WTC11 (cell line): ENCODE results near the gene SAP25. TPM values are rescaled to one million over a fixed set of nuclear protein-coding genes. Genes with fewer than 3 reads are reported as not detected.

Source experiments
- ATAC-seq: fragments of 200-7000 bp; cut with Tn5 transposase; 2 replicates; pipeline ENCODE4 v1.10.0; 2021; ENCODE audit warnings: mild to moderate bottlenecking, moderate library complexity
- CTCF ChIA-PET: fragments of 300-600 bp; sonication (Branson Sonifier 250); formaldehyde crosslinking; loops from one replicate; lab custom pipeline; 2021; ENCODE audit warnings: antibody characterized with exemption; lab: Charles Lee
- POLR2A ChIA-PET: fragments of 350-600 bp; sonication (Branson Sonifier 250); formaldehyde crosslinking; loops from one replicate; lab custom pipeline; 2021; ENCODE audit warnings: antibody characterized with exemption; lab: Charles Lee
- DNase-seq: peaks from one replicate; pipeline ENCODE4 v3.0.0; 2021; ENCODE audit warnings: low spot score
- H3K27ac Mint-ChIP-seq: 2 replicates; pipeline ENCODE4 v1.8.0; 2021; ENCODE audit warnings: mixed read lengths
- H3K27me3 Mint-ChIP-seq: 2 replicates; pipeline ENCODE4 v1.8.0; 2021; ENCODE audit warnings: low read depth, mild to moderate bottlenecking, moderate library complexity, mixed read lengths
- H3K36me3 Mint-ChIP-seq: 2 replicates; pipeline ENCODE4 v1.8.0; 2021; ENCODE audit warnings: mixed read lengths
- H3K4me1 Mint-ChIP-seq: 2 replicates; pipeline ENCODE4 v1.8.0; 2022; ENCODE audit warnings: mixed read lengths
- H3K4me3 Mint-ChIP-seq: 2 replicates; pipeline ENCODE4 v1.8.0; 2021; ENCODE audit warnings: mild to moderate bottlenecking, moderate library complexity, mixed read lengths
- H3K9me3 Mint-ChIP-seq: 2 replicates; pipeline ENCODE4 v1.8.0; 2021; ENCODE audit warnings: mixed read lengths
- FOXK1 ChIP-seq: sonication (generic); formaldehyde crosslinking; IDR thresholded peaks from 2 replicates; pipeline ENCODE4 v1.8.0; 2022; ENCODE audit warnings: mild to moderate bottlenecking, moderate library complexity, missing genetic modification reagents
- FOXP1 ChIP-seq: sonication (generic); formaldehyde crosslinking; IDR thresholded peaks from 2 replicates; pipeline ENCODE4 v1.8.0; 2022; ENCODE audit warnings: missing genetic modification reagents, mild to moderate bottlenecking, moderate library complexity, borderline replicate concordance
- GABPB1 ChIP-seq: sonication (generic); formaldehyde crosslinking; IDR thresholded peaks from 2 replicates; pipeline ENCODE4 v1.8.1; 2023; ENCODE audit warnings: mild to moderate bottlenecking, missing genetic modification reagents
- GRHL2 ChIP-seq: fragments of 250-450 bp; sonication (Bioruptor Pico); IDR thresholded peaks from 2 replicates; pipeline ENCODE4 v1.8.0; 2022; ENCODE audit warnings: mild to moderate bottlenecking, moderate library complexity; ENCODE audit not compliant: insufficient replicate concordance, severe bottlenecking
- NFE2L1 ChIP-seq: sonication (generic); formaldehyde crosslinking; IDR thresholded peaks from 2 replicates; pipeline ENCODE4 v1.8.1; 2023; ENCODE audit warnings: missing genetic modification reagents
- NFYB ChIP-seq: sonication (generic); formaldehyde crosslinking; conservative IDR thresholded peaks from 2 replicates; pipeline ENCODE4 v1.8.0; 2022; ENCODE audit warnings: low read depth, missing genetic modification reagents
- NR1H2 ChIP-seq: sonication (generic); formaldehyde crosslinking; IDR thresholded peaks from 2 replicates; pipeline ENCODE4 v1.9.0; 2021; ENCODE audit warnings: mild to moderate bottlenecking, moderate library complexity, missing genetic modification reagents
- NR3C1 ChIP-seq: sonication (generic); formaldehyde crosslinking; conservative IDR thresholded peaks from 2 replicates; pipeline ENCODE4 v1.8.1; 2023; ENCODE audit warnings: low read depth, mild to moderate bottlenecking, missing genetic modification reagents
- RELA ChIP-seq: sonication (generic); formaldehyde crosslinking; IDR thresholded peaks from 2 replicates; pipeline ENCODE4 v1.8.1; 2022; ENCODE audit warnings: missing genetic modification reagents, mild to moderate bottlenecking, borderline replicate concordance
- SP1 ChIP-seq: sonication (generic); formaldehyde crosslinking; conservative IDR thresholded peaks from 2 replicates; pipeline ENCODE4 v1.8.1; 2022; ENCODE audit warnings: missing genetic modification reagents
- TEAD1 ChIP-seq: sonication (generic); formaldehyde crosslinking; IDR thresholded peaks from 2 replicates; pipeline ENCODE4 v1.8.0; 2022; ENCODE audit warnings: mild to moderate bottlenecking, missing genetic modification reagents
- ZNF121 ChIP-seq: sonication (generic); formaldehyde crosslinking; IDR thresholded peaks from 2 replicates; pipeline ENCODE4 v1.8.0; 2023; ENCODE audit warnings: missing genetic modification reagents
- ZNF317 ChIP-seq: sonication (generic); formaldehyde crosslinking; IDR thresholded peaks from 2 replicates; pipeline ENCODE4 v1.8.1; 2023; ENCODE audit warnings: low read depth, mild to moderate bottlenecking, moderate library complexity, missing genetic modification reagents, borderline replicate concordance
- ZNF416 ChIP-seq: fragments of 250-450 bp; sonication (Bioruptor Pico); IDR thresholded peaks from 2 replicates; pipeline ENCODE4 v1.9.0; 2021; ENCODE audit warnings: mild to moderate bottlenecking, inconsistent platforms
- total RNA-seq: library from RNA; stranded (reverse); gene quantifications from 3 replicates; pipeline ENCODE4 v1.2.3, GENCODE V29; 2021
- TF ChIP-seq, protein P1 (sequence below): fragments of 200-600 bp; IDR thresholded peaks from 2 replicates; pipeline ENCODE4 v1.8.0; 2022; ENCODE audit warnings: antibody characterized with exemption
- TF ChIP-seq, protein P2 (sequence below): sonication (generic); formaldehyde crosslinking; IDR thresholded peaks from 2 replicates; pipeline ENCODE4 v1.8.0; 2022; ENCODE audit warnings: missing genetic modification reagents
- TF ChIP-seq, protein P3 (sequence below): sonication (generic); formaldehyde crosslinking; IDR thresholded peaks from 2 replicates; pipeline ENCODE4 v1.8.0; 2022; ENCODE audit warnings: mild to moderate bottlenecking, missing genetic modification reagents
- TF ChIP-seq, protein P4 (sequence below): fragments of 250-450 bp; sonication (Bioruptor Pico); IDR thresholded peaks from 2 replicates; pipeline ENCODE4 v1.9.0; 2021; ENCODE audit warnings: mild to moderate bottlenecking, borderline replicate concordance

The SAP25 gene
- total RNA-seq, 1 experiment from 2014 or later: 9.3 TPM

DNA sequence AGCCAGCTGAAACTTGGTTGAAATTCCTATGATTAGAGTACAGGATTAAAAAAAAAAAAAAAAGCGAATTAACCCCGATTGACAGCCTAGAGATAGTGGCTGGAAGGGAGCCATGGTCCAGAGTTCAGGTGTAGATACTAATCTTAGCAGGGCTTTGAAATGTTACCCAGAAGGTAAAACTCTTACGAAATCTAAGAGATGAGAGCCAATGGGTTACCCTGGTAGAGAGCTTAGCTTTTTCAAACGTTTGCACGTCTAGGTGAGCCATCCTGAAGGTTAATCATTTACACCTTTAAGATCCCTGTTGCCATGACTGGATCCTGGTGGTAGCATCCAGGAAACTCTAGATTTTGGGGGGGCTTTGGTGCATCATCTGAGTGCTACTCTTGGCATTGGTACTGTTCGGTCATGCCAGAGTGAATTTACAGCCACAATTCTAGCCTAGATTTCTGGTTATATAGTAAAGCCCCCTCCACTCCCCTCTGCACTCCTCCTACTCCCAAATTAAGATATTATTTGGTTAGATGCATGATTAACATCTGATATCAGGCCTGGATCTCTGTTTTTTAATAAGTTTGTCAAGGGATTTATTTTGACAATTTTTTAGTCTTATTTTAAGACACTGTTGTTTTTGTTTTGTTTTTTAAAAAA, 33.5 kb downstream of the SAP25 start (continued):
- TF ChIP-seq, protein P1, sequence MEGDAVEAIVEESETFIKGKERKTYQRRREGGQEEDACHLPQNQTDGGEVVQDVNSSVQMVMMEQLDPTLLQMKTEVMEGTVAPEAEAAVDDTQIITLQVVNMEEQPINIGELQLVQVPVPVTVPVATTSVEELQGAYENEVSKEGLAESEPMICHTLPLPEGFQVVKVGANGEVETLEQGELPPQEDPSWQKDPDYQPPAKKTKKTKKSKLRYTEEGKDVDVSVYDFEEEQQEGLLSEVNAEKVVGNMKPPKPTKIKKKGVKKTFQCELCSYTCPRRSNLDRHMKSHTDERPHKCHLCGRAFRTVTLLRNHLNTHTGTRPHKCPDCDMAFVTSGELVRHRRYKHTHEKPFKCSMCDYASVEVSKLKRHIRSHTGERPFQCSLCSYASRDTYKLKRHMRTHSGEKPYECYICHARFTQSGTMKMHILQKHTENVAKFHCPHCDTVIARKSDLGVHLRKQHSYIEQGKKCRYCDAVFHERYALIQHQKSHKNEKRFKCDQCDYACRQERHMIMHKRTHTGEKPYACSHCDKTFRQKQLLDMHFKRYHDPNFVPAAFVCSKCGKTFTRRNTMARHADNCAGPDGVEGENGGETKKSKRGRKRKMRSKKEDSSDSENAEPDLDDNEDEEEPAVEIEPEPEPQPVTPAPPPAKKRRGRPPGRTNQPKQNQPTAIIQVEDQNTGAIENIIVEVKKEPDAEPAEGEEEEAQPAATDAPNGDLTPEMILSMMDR: no peak
- TF ChIP-seq FOXP1 (CRISPR knock-in tag): no peak
- TF ChIP-seq NR3C1 (CRISPR knock-in tag): no peak
- TF ChIP-seq RELA (CRISPR knock-in tag): no peak
- TF ChIP-seq ZNF317 (CRISPR knock-in tag): no peak

DNA sequence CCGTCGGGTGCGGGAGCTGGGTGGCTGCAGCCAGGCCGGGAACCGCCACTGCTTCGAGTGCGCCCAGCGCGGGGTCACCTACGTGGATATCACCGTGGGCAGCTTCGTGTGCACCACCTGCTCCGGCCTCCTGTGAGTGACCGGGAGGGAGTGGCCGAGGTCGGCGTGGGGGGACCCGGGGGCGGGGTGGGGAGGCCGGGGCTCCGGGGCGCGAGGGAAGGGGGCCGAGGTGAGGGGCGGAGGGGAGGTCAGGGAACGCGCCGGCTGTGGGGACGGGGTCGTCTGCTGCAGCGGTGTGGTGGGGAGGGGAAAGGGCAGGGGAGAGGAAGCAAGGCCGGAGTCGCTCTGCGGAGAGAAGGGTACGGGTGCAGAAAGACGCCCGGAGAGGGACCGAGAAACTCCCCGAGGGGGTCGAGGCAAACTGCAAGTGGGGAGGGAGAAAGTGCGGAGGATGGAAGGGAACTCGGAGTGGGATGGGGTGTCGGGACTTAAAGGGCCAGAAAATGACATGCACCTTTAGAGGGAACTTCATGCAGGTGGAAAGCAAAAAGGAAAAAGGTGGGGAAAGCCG, 34.2 kb downstream of the SAP25 start:
- H3K4me3 Mint-ChIP-seq: peak overlapping the region; percentile 91
- no peaks in the 10 kb centered on the region for H3K36me3 Mint-ChIP-seq
- ATAC-seq: no peak
- no peaks in the 10 kb centered on the region for H3K9me3 Mint-ChIP-seq
- CTCF ChIA-PET: interaction anchor here (0.6 to 2.1 kb wide), 15 partner anchors 20 to 1401 kb away, joined by 3 to 16 read pairs (median 4); partner anchors contain the start of genes FBXO24, MOSPD3 and POP7
- peaks cover 50% of the 10 kb centered on the region for H3K4me1 Mint-ChIP-seq
- peaks cover 27% of the 10 kb centered on the region for H3K27me3 Mint-ChIP-seq
- peak; percentile 30 for DNase-seq
- POLR2A ChIA-PET: interaction anchor here (1.0 to 1.6 kb wide), 5 partner anchors 28 to 70 kb away, joined by 3 to 7 read pairs (median 4); partner anchors contain the start of genes FBXO24, LRCH4 and TSC22D4
- no peak overlapping the region for H3K27ac Mint-ChIP-seq
- TF ChIP-seq, protein P2, sequence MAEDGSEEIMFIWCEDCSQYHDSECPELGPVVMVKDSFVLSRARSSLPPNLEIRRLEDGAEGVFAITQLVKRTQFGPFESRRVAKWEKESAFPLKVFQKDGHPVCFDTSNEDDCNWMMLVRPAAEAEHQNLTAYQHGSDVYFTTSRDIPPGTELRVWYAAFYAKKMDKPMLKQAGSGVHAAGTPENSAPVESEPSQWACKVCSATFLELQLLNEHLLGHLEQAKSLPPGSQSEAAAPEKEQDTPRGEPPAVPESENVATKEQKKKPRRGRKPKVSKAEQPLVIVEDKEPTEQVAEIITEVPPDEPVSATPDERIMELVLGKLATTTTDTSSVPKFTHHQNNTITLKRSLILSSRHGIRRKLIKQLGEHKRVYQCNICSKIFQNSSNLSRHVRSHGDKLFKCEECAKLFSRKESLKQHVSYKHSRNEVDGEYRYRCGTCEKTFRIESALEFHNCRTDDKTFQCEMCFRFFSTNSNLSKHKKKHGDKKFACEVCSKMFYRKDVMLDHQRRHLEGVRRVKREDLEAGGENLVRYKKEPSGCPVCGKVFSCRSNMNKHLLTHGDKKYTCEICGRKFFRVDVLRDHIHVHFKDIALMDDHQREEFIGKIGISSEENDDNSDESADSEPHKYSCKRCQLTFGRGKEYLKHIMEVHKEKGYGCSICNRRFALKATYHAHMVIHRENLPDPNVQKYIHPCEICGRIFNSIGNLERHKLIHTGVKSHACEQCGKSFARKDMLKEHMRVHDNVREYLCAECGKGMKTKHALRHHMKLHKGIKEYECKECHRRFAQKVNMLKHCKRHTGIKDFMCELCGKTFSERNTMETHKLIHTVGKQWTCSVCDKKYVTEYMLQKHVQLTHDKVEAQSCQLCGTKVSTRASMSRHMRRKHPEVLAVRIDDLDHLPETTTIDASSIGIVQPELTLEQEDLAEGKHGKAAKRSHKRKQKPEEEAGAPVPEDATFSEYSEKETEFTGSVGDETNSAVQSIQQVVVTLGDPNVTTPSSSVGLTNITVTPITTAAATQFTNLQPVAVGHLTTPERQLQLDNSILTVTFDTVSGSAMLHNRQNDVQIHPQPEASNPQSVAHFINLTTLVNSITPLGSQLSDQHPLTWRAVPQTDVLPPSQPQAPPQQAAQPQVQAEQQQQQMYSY: 0 out of 2 replicates have a peak, but pooled peaks have one; percentile 55
- no peak for TF ChIP-seq GRHL2
- TF ChIP-seq, all 79 proteins: peak for 1

DNA sequence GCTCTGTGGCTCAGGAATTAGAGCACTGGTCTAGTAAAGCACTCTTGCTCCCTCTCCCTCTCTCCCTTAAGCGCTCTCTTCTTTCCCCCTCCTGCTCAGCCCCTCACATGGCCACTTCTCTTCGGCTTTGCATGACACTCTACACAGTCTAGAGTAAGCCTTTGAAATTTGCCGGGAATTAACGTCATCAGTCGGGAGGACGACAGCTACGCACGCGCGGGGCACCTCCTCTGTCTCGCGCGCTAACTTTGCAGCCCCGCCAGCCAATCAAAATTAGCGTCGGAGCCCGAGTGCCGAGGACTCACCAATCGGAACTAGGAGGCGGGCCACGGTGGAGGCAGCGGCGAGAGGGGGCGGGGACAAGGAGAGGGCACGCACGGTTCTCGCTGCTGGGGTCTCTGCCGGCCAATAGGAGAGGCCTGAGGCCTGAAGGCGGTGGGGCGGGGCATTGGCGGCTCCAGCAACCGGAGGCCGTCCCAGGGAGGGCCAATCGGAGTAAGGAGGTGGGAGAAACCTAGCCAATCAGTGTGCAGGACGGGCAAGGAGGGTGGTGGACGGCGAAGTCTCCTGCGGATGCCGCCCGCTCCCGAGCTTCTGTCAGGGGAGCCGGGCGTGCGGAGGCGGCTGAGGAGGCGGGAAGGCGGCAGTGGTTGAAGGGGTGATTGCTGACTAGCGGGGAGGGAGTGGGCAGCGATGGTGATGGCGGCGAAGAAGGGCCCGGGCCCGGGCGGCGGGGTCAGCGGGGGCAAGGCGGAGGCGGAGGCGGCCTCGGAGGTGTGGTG, 34.9 kb downstream of the SAP25 start, which contains the start of gene AGFG2:
Gene AGFG2, plus strand, starts transcription at position 550 of the 782 bp plus-strand sequence. Its CDS starts 144 bp downstream, at position 694.
- H3K4me3 Mint-ChIP-seq: peak within 1 kb of the TSS; percentile 91
- peaks cover 44% of the 10 kb centered on the region for H3K4me1 Mint-ChIP-seq
- H3K9me3 Mint-ChIP-seq: no peaks in the 10 kb centered on the region
- DNase-seq (peak; percentile 100), ATAC-seq (peak; percentile 98)
- no peaks in the 10 kb centered on the region for H3K36me3 Mint-ChIP-seq
- CTCF ChIA-PET: interaction anchor here (0.5 to 2.1 kb wide), 19 partner anchors 21 to 167 kb away, joined by 3 to 16 read pairs (median 4); partner anchors contain the start of genes FBXO24, MOSPD3 and POP7
- H3K27me3 Mint-ChIP-seq: peaks cover 27% of the 10 kb centered on the region
- POLR2A ChIA-PET: interaction anchor here (1.0 to 1.6 kb wide), 5 partner anchors 29 to 167 kb away, joined by 3 to 7 read pairs (median 4); partner anchors contain the start of genes FBXO24, LRCH4, POP7 and TSC22D4
- H3K27ac Mint-ChIP-seq: peak within 1 kb of the TSS; percentile 94
- TF ChIP-seq, protein P3, sequence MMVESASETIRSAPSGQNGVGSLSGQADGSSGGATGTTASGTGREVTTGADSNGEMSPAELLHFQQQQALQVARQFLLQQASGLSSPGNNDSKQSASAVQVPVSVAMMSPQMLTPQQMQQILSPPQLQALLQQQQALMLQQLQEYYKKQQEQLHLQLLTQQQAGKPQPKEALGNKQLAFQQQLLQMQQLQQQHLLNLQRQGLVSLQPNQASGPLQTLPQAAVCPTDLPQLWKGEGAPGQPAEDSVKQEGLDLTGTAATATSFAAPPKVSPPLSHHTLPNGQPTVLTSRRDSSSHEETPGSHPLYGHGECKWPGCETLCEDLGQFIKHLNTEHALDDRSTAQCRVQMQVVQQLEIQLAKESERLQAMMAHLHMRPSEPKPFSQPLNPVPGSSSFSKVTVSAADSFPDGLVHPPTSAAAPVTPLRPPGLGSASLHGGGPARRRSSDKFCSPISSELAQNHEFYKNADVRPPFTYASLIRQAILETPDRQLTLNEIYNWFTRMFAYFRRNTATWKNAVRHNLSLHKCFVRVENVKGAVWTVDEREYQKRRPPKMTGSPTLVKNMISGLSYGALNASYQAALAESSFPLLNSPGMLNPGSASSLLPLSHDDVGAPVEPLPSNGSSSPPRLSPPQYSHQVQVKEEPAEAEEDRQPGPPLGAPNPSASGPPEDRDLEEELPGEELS (CRISPR knock-in tag): 0 out of 2 replicates have a peak, but pooled peaks have one; percentile 12
- TF ChIP-seq ZNF416 (no peak), NFYB (CRISPR knock-in tag) (peak; percentile 95), FOXK1 (peak; percentile 85), ZNF121 (CRISPR knock-in tag) (no peak), GABPB1 (CRISPR knock-in tag) (peak; percentile 78), SP1 (CRISPR knock-in tag) (peak; percentile 93), TEAD1 (peak; percentile 10; the same call in 1 of the 2 replicates), NFE2L1 (CRISPR knock-in tag) (peak; percentile 76; the same call in 1 of the 2 replicates), NR1H2 (no peak)
- TF ChIP-seq, protein P4, sequence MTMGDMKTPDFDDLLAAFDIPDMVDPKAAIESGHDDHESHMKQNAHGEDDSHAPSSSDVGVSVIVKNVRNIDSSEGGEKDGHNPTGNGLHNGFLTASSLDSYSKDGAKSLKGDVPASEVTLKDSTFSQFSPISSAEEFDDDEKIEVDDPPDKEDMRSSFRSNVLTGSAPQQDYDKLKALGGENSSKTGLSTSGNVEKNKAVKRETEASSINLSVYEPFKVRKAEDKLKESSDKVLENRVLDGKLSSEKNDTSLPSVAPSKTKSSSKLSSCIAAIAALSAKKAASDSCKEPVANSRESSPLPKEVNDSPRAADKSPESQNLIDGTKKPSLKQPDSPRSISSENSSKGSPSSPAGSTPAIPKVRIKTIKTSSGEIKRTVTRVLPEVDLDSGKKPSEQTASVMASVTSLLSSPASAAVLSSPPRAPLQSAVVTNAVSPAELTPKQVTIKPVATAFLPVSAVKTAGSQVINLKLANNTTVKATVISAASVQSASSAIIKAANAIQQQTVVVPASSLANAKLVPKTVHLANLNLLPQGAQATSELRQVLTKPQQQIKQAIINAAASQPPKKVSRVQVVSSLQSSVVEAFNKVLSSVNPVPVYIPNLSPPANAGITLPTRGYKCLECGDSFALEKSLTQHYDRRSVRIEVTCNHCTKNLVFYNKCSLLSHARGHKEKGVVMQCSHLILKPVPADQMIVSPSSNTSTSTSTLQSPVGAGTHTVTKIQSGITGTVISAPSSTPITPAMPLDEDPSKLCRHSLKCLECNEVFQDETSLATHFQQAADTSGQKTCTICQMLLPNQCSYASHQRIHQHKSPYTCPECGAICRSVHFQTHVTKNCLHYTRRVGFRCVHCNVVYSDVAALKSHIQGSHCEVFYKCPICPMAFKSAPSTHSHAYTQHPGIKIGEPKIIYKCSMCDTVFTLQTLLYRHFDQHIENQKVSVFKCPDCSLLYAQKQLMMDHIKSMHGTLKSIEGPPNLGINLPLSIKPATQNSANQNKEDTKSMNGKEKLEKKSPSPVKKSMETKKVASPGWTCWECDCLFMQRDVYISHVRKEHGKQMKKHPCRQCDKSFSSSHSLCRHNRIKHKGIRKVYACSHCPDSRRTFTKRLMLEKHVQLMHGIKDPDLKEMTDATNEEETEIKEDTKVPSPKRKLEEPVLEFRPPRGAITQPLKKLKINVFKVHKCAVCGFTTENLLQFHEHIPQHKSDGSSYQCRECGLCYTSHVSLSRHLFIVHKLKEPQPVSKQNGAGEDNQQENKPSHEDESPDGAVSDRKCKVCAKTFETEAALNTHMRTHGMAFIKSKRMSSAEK: no peak
